Suppressor macrophage treated with lipopolysaccharide for 1 hour (primary cell): ENCODE results near the gene B9D2.
A peak's percentile ranks its signal among the peaks of the same experiment; 100 is the strongest.

Source experiments
- DNase-seq, 3 donors: peaks; one replicate each; pipeline ENCODE4 v3.0.0-alpha.2; 2020 to 2022

B9D2 gene

GRCh38 chr19:41308450-41309179 lies 55.3 kb downstream of the B9D2 start:
- DNase-seq = peak; percentile 93 to 96 (median 95)

GRCh38 chr19:41307954-41308449 lies 55.9 kb downstream of the B9D2 start:
- no peak for DNase-seq

DNA sequence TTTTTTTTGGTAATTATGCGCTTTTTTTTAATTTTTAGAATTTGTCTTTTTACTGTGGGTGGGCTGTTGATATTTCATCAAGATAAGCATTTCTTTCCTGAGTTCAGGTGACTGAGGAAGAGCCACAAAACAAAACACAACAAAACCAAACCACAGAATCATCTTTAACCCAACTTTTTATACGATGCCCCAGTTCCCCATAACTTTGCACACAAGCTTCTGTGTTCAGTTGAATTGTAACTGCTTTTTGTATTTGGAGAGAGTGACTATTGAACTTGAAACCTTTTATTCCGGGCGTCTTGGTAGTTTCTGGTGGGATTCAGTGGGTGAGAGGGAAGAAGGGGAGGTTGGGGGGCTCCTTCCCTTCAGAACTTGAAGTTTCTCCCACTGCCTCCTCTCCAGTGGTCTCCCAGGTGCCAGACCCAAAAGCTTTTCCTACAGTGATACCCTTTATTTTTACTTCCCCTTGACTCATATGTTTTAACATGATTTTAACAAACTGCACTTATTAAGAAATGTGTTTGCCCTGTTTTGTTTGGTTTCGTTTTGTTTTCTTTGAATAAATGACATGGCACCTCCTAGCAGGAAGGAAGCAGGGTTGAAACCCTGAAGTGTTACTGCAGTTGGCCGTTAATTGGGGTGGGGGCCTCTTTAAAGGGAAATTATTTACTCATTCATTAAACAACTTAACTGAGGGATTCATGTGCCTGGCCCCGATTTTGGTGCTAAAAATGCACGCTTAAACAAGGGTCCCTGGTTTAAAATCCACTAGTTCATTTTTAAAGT lies 56.7 kb downstream of the B9D2 start:
- peak in 2 of 3 donors; percentile 22 to 54 for DNase-seq

DNA sequence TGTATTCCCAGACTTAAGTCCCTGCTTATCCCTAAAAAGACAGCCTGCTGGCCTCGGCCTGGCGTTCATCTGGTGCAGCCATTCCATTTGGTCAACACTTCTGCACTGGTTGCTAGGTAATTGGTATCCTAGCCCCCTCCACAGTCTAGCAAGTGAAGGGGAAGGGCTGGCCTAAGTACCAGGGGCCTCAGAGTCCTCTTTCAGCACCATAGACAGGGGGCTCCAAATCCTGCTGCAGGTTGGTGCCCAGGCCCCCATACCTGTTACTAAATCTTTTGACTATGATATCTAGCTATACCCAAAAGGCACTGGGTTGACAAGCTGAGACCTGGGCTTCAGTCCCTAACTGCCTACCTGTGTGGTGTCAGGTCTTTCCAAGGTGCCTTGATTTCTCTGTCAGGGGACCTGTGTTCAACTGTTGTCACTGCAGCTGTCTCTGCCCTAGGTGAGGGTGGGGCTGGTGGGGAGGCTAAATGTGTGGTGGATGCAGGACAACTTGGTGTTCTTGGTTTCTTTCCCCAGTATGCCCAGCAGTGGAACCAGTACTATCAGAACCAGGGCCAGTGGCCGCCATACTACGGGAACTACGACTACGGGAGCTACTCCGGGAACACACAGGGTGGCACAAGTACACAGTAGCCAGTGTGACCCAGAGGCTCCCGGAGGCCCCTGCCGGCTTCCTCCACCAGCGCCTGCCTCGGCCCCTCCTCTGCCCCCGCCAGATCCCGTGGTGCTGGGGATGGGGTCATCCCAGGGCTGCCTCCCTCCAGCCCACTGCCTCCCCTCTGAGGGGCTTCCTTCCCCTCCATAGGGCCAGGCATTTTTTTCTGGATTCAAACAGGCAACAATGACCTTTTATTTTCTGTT lies 57.8 kb downstream of the B9D2 start:
- DNase-seq = no peak

DNA sequence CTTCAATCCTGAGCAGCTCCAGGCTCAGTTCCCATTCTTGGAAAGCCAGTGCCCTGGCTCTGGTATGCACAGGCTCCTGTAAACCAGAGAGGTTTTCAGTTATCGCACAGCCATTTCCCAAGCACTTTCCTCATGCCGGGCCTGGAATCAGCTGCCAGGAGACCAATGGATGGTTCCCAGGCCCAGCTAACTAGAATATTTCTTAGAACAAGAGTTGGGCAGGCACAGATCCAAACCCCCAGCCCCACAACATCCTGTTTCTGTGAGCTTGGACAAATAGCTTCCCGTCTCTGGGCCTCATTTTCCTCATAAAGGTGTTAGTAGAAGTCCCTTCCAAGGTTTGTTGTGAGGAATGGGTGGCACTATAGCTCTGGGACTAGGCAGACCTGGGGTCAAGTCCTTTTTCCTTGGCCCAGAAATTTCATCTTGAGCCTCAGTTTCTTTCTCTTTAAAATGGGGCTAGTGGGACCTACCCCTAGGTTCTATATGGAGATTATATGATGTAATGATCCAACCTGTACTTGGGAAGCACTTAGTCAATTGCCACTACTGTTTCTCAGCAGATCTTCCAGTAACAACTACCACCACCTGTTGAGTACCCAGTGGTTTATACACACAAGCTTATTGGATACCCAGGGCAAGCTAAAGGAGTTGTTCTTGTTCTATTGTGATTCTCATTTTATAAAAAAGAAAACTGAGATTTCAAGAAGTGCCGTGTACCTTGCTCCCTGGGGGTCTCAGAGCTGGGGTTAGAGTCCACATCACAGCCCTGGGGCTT lies 59.1 kb downstream of the B9D2 start:
- no peak for DNase-seq
